Omental fat pad (tissue), 4 donors: Measurements from ENCODE around the gene PACRGL. TPM values are rescaled to one million over a fixed set of nuclear protein-coding genes. Genes with fewer than 3 reads are reported as not detected.
"Not testable (repeated sequence)": the region's sequence is repeated elsewhere in the genome, so short reads cannot be mapped to it uniquely, and the experiment has no call there.

Source experiments
- ATAC-seq: fragments of 150-250 bp; one replicate; pipeline ENCODE4 v1.9.1; 2016; ENCODE audit warnings: mild to moderate bottlenecking, moderate library complexity; ENCODE audit not compliant: low FRiP score
- DNase-seq: peaks from one replicate; pipeline ENCODE4 v3.0.0-alpha.2; 2019; ENCODE audit warnings: low spot score
- total RNA-seq, 4 donors: library from RNA; depleted of rRNA; stranded (reverse); fragments of >200 nt; gene quantifications; one replicate each; pipeline ENCODE4 v1.1.0, GENCODE V29; 2016
- TF ChIP-seq, protein P1 (sequence below), 3 donors: fragments of 450-650 bp; IDR thresholded peaks; one replicate each; pipeline ENCODE4 v1.5.1; 2016 to 2017; ENCODE audit warnings: antibody characterized with exemption in 3 of 3, mild to moderate bottlenecking in 3 of 3, moderate library complexity in 2 of 3

The PACRGL gene
- total RNA-seq, 4 donors from 2014 or later, result 20.3 to 26.3 (median 21.8) TPM

DNA sequence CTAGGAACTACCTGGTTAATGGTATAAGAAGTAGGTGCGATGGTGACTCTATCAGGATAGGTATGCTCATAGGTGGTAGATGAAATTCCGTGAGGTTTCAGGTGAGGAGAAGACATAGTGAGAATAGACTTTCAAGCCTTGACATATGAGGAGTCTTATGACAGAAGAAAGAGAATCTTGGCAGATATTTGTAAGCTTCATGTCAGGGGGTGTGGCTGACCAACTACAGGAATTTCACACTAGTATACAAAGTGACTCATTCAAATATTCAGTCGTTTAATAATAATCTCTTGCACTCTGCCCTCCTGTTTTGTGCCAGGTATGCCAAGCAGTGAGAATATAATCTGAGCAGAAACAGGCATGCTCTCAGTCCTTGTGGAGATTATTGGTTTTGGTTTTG lies 22.8 kb downstream of the PACRGL start:
- DNase-seq (no peak), ATAC-seq (no peak)
- TF ChIP-seq, protein P1, sequence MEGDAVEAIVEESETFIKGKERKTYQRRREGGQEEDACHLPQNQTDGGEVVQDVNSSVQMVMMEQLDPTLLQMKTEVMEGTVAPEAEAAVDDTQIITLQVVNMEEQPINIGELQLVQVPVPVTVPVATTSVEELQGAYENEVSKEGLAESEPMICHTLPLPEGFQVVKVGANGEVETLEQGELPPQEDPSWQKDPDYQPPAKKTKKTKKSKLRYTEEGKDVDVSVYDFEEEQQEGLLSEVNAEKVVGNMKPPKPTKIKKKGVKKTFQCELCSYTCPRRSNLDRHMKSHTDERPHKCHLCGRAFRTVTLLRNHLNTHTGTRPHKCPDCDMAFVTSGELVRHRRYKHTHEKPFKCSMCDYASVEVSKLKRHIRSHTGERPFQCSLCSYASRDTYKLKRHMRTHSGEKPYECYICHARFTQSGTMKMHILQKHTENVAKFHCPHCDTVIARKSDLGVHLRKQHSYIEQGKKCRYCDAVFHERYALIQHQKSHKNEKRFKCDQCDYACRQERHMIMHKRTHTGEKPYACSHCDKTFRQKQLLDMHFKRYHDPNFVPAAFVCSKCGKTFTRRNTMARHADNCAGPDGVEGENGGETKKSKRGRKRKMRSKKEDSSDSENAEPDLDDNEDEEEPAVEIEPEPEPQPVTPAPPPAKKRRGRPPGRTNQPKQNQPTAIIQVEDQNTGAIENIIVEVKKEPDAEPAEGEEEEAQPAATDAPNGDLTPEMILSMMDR (IDR thresholded peaks at IDR 0.05), result no peak

DNA sequence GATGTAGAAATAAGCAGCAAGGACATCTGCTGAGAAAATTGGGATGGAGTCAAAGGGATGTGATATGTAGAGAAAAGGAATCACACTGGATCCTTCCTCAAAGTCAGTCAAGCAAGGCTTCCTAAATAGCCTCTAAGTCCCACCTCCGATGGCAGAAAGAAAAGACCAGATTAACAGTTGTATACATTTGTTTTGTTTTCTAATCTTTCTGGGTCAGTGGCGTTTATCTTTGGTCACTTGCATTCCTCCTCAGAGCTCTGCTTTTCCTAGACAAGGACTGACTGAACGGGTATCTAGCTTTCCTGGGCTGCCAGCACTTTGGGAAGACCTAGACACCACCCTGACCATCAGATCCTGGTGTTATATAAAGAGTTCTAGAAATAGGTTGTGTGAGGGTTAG lies 23.2 kb downstream of the PACRGL start:
- TF ChIP-seq, protein P1 (IDR thresholded peaks at IDR 0.05), result no peak
- ATAC-seq (no peak), DNase-seq (no peak)

DNA sequence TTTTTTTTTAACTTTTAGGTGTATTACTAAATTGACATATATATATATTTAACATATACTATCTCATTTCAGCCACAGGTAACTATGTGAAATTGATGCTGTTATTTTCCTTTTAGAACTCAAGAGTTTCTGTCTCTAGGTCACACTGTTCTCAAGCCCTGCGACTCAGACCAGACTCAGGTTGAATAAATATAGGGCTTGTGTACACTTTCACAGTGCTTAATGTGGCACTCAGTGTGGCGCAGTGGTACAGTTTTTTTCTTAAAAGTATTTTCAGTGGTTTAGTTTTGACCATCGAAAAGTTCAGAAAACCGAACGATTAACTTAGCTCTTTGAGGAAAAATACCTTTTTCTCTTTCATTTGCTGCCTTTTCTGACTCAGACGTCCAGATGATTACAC lies 24.7 kb downstream of the PACRGL start:
- ATAC-seq, result no peak

DNA sequence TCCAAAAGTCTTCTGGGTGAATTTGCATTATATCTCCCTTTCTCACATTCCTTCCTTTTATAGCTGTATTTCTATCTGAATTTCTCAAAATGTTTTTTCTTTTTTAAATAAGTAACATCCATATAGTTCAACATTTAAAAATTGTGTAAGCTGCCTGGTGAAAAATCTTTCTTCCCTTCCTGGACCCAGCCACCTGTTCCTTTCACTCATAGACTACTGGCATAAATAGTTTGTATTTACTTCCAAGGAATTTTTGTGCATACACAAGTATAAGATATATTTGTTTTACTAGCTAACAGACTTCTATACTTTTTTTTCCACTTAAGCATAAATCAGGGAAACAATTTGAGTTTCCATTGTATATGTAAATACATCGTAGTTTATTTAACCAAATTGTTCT lies 35.7 kb downstream of the PACRGL start:
- DNase-seq (no peak), ATAC-seq (no peak)
- TF ChIP-seq, protein P1 (IDR thresholded peaks at IDR 0.05), result no peak

More for the DNA sequence above, 24.7 kb downstream of the PACRGL start:
- no peak for DNase-seq
- TF ChIP-seq, protein P1 (IDR thresholded peaks at IDR 0.05), result no peak

DNA sequence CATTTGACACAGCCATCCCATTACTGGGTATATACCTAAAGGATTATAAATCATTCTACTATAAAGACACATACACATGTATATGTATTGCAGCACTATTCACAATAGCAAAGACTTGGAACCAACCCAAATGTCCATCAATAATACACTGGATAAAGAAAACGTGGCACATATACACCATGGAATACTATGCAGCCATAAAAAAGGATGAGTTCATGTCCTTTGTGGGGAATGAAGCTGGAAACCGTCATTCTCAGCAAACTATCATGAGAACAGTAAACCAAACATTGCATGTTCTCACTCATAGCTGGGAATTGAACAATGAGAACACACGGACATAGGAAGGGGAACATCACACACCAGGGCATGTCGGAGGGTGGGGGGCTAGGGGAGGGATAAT lies 45.7 kb downstream of the PACRGL start:
- not testable (repeated sequence) for DNase-seq

DNA sequence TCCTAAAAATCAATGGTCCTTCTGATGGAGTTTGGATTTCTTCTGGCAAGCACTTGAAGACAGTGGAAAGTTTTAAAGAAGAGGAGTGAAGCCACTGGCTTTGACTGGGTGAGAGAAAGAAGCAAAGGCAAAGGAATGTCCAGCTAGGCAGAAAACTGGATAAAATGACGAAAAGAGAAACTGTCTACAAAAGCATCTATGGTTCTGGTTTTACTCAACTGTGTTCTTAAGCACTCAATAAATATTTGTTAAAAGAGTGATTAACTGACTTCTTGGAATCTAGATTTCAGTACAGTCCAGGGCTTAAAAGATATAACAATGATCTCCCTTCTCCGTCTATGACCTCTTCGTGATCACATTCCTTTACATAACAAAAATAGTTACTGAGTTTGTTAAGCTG lies 52.4 kb downstream of the PACRGL start:
- DNase-seq (no peak), ATAC-seq (no peak)
- TF ChIP-seq, protein P1 (IDR thresholded peaks at IDR 0.05), result no peak

More for the DNA sequence above, 45.7 kb downstream of the PACRGL start:
- not testable (repeated sequence) for ATAC-seq

DNA sequence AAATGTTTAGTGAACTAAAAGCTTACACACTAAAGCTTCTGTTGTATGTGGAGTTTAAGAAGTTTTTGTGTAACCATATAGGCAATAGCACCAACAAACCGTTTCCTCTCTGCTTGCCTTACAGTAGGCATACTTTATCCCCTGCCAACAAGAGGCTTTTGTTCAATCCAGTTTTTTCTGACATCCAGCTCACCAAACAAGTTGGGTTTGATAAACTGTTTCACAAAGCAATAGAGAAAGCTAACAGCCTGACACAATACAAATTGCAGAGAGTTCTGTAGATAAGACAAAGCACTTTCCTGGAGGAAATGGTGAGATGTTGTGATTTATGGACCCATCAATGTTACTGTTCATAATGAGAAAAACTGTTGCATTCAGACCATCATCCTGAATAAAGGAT lies 53.8 kb downstream of the PACRGL start:
- TF ChIP-seq, protein P1 (IDR thresholded peaks at IDR 0.05), result no peak
- DNase-seq (no peak), ATAC-seq (no peak)

DNA sequence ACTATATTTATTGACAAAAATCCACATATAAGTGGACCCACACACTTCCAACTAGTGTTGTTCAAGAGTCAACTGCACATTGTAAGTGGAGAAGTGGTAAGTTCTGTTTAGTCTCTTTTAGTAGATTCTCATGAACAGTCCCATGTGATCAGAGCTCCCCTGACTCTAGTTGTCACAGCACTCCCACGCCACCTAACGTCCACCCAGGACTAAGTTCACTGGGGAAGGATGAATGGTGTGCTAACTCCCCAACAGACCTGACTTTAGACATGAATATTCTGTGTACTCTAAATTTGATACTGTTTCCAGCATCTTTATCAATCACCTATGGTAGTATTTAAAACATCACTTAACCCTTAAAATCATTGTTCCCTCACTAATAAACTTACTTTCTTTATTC lies 59.8 kb downstream of the PACRGL start:
- DNase-seq (no peak), ATAC-seq (no peak)
- TF ChIP-seq, protein P1 (IDR thresholded peaks at IDR 0.05), result no peak
